DOHH2 (cell line): ENCODE data around the gene CAPN10.

ENCODE experiments used
- H3F3A ChIP-seq: fragments of 200-600 bp; sonication (generic), shearing (Covaris generic); 2 replicates; pipeline ENCODE4 v1.6.0; 2016; ENCODE audit warnings: antibody characterized with exemption, mild to moderate bottlenecking; ENCODE audit not compliant: control insufficient read depth, insufficient read depth
- H3K27ac ChIP-seq: fragments of 200-600 bp; sonication (generic); 2 replicates; pipeline ENCODE4 v1.5.1; 2014; ENCODE audit warnings: low read depth, mild to moderate bottlenecking, low read length, moderate library complexity
- H3K27me3 ChIP-seq: fragments of 200-600 bp; sonication (generic); 2 replicates; pipeline ENCODE4 v1.6.1; 2014; ENCODE audit warnings: mild to moderate bottlenecking, low read length, mixed read lengths; ENCODE audit not compliant: control insufficient read depth
- H3K36me3 ChIP-seq: fragments of 200-600 bp; sonication (generic); 2 replicates; pipeline ENCODE4 v1.6.1; 2014; ENCODE audit warnings: mild to moderate bottlenecking, low read length, moderate library complexity, mixed read lengths; ENCODE audit not compliant: control insufficient read depth
- H3K4me1 ChIP-seq: fragments of 200-600 bp; sonication (generic); 2 replicates; pipeline ENCODE4 v1.6.1; 2014; ENCODE audit warnings: mild to moderate bottlenecking, low read length, mixed read lengths; ENCODE audit not compliant: control insufficient read depth
- H3K4me2 ChIP-seq: fragments of 200-600 bp; sonication (generic); 2 replicates; pipeline ENCODE4 v1.6.0; 2014; ENCODE audit warnings: mild to moderate bottlenecking, low read length, moderate library complexity
- H3K4me3 ChIP-seq: fragments of 200-600 bp; sonication (generic); 2 replicates; pipeline ENCODE4 v1.5.1; 2014; ENCODE audit warnings: mild to moderate bottlenecking, low read length, mixed read lengths
- H3K79me2 ChIP-seq: fragments of 200-600 bp; sonication (generic); 2 replicates; pipeline ENCODE4 v1.6.1; 2014; ENCODE audit warnings: mild to moderate bottlenecking, low read length, mixed read lengths; ENCODE audit not compliant: control insufficient read depth
- H3K9me2 ChIP-seq: fragments of 200-600 bp; sonication (generic); replicated peaks from 2 replicates; pipeline ENCODE4 v1.6.1; 2014; ENCODE audit warnings: mild to moderate bottlenecking, low read length, mixed read lengths; ENCODE audit not compliant: control insufficient read depth
- H3K9me3 ChIP-seq: fragments of 200-600 bp; sonication (generic); 2 replicates; pipeline ENCODE4 v1.6.1; 2014; ENCODE audit warnings: antibody characterized with exemption, low read length, mixed read lengths; ENCODE audit not compliant: control insufficient read depth, insufficient read depth
- H4K20me1 ChIP-seq: fragments of 200-600 bp; sonication (generic); 2 replicates; pipeline ENCODE4 v1.6.0; 2014; ENCODE audit warnings: low read depth, mild to moderate bottlenecking, antibody characterized with exemption, low read length, moderate library complexity; ENCODE audit not compliant: control insufficient read depth, insufficient read depth
- EZH2phosphoT487 ChIP-seq: fragments of 200-600 bp; sonication (generic); IDR thresholded peaks from 2 replicates; pipeline ENCODE4 v1.6.1; 2017; ENCODE audit warnings: borderline replicate concordance, mild to moderate bottlenecking, antibody characterized with exemption, low read length, moderate library complexity, mixed read lengths
- TF ChIP-seq, protein P1 (sequence below): fragments of 200-600 bp; sonication (generic); IDR thresholded peaks from one replicate; pipeline ENCODE4 v1.5.1; 2014; ENCODE audit warnings: antibody characterized with exemption, mild to moderate bottlenecking, low read depth, low read length; ENCODE audit not compliant: poor library complexity, severe bottlenecking

Gene CAPN10

GRCh38 chr2:240618776-240619175, 32.2 kb downstream of the CAPN10 start:
- Histone ChIP-seq H3K4me1 (peaks cover 27% of the 10 kb centered on the region), H3K4me2 (no peak overlapping the region), H3K4me3 (no peak overlapping the region), H3K9me2 (no peaks in the 10 kb centered on the region), H3K79me2 (no peaks in the 10 kb centered on the region), H4K20me1 (no peaks in the 10 kb centered on the region), H3K27ac (no peak overlapping the region), H3K27me3 (no peaks in the 10 kb centered on the region), H3K9me3 (no peaks in the 10 kb centered on the region), H3F3A (no peaks in the 10 kb centered on the region; the same call in 1 of the 2 replicates), H3K36me3 (no peaks in the 10 kb centered on the region)
- TF ChIP-seq EZH2phosphoT487 = no peak
- TF ChIP-seq, protein P1, sequence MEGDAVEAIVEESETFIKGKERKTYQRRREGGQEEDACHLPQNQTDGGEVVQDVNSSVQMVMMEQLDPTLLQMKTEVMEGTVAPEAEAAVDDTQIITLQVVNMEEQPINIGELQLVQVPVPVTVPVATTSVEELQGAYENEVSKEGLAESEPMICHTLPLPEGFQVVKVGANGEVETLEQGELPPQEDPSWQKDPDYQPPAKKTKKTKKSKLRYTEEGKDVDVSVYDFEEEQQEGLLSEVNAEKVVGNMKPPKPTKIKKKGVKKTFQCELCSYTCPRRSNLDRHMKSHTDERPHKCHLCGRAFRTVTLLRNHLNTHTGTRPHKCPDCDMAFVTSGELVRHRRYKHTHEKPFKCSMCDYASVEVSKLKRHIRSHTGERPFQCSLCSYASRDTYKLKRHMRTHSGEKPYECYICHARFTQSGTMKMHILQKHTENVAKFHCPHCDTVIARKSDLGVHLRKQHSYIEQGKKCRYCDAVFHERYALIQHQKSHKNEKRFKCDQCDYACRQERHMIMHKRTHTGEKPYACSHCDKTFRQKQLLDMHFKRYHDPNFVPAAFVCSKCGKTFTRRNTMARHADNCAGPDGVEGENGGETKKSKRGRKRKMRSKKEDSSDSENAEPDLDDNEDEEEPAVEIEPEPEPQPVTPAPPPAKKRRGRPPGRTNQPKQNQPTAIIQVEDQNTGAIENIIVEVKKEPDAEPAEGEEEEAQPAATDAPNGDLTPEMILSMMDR = no peak

DNA sequence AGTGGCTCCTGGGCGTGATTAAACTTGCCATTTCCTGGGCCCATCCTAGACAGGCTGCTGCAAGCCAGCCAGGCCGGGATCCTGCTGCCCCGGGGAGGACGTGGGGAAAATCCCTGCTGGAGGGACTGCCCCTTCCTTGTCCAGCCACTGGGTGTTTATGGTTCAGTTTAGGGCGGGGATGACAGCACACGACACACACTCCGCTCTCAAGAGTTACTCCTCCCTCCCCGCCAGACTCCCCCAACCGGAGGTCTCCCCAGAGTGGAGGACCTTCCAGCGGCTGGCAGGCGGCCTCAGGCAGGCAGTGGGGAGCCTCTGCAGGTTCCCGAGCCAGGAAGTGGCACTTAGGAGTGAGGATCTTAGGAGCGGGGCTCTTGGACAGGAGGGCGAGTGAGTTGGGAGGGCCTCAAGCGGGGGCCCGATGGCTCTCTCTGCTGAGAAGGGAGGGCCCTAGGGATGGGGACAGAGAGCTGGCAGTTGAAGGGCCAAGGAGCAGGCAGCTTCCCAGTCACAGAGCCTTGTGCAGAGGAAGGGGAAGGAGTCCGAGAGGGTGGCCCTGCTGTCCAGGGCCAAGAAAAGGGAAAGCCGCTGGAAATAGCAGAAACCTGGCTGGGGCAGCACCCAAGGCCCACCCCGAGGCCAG, 33.1 kb downstream of the CAPN10 start:
- no peak overlapping the region for H3K4me2 ChIP-seq
- H3K4me1 ChIP-seq = peaks cover 27% of the 10 kb centered on the region
- no peaks in the 10 kb centered on the region for H3K27me3 ChIP-seq
- H3K36me3 ChIP-seq = no peaks in the 10 kb centered on the region
- H3K9me3 ChIP-seq = no peaks in the 10 kb centered on the region
- H3K27ac ChIP-seq = no peak overlapping the region
- H3F3A ChIP-seq = no peaks in the 10 kb centered on the region; the same call in 1 of the 2 replicates
- H3K9me2 ChIP-seq = no peaks in the 10 kb centered on the region
- TF ChIP-seq, protein P1 = no peak
- TF ChIP-seq EZH2phosphoT487 = no peak
- no peaks in the 10 kb centered on the region for H3K79me2 ChIP-seq
- H3K4me3 ChIP-seq = no peak overlapping the region
- no peaks in the 10 kb centered on the region for H4K20me1 ChIP-seq

- no peaks in the 10 kb centered on the region for H3K9me2 ChIP-seq
- H3K27ac ChIP-seq = no peak overlapping the region
- H3K4me2 ChIP-seq = no peak overlapping the region
- no peaks in the 10 kb centered on the region for H3K79me2 ChIP-seq
- H3K4me1 ChIP-seq = peaks cover 32% of the 10 kb centered on the region
- H3K9me3 ChIP-seq = no peaks in the 10 kb centered on the region
- H3F3A ChIP-seq = no peaks in the 10 kb centered on the region; the same call in 1 of the 2 replicates
- H3K36me3 ChIP-seq = no peaks in the 10 kb centered on the region
- no peaks in the 10 kb centered on the region for H3K27me3 ChIP-seq
- no peak overlapping the region for H3K4me3 ChIP-seq
- H4K20me1 ChIP-seq = no peaks in the 10 kb centered on the region
- no peak for TF ChIP-seq EZH2phosphoT487
- TF ChIP-seq, protein P1 = no peak
These were observed 33.7 kb downstream of the CAPN10 start for GRCh38 chr2:240620149-240620731.
